ENCODE results near the gene RGS3.

RGS3 gene

GRCh38 chr9:113558632-113559502, 95.3 kb downstream of the RGS3 start:
- DNase-seq: no peak

- no peak for DNase-seq
Measured at GRCh38 chr9:113559834-113560800, 96.6 kb downstream of the RGS3 start.

- DNase-seq: no peak
Measured at GRCh38 chr9:113562653-113563381, 99.3 kb downstream of the RGS3 start.

- DNase-seq: no peak
Measured at GRCh38 chr9:113563826-113564497, 100.4 kb downstream of the RGS3 start.

- DNase-seq: no peak
Measured at GRCh38 chr9:113564498-113565237, 101.1 kb downstream of the RGS3 start.

GRCh38 chr9:113566016-113566711, 102.6 kb downstream of the RGS3 start:
- no peak for DNase-seq

- no peak for DNase-seq
Measured at GRCh38 chr9:113566712-113567071, 103.2 kb downstream of the RGS3 start.

- DNase-seq: no peak
Measured at GRCh38 chr9:113567361-113568080, 104.0 kb downstream of the RGS3 start.

GRCh38 chr9:113568081-113568435, 104.5 kb downstream of the RGS3 start:
- no peak for DNase-seq

- no peak for DNase-seq
Measured at GRCh38 chr9:113568571-113569321, 105.2 kb downstream of the RGS3 start.

- no peak for DNase-seq
Measured at GRCh38 chr9:113569472-113570060, 106.0 kb downstream of the RGS3 start.

- no peak for DNase-seq
Measured at GRCh38 chr9:113570106-113570505, 106.6 kb downstream of the RGS3 start.

- no peak for DNase-seq
Measured at GRCh38 chr9:113570749-113571711, 107.5 kb downstream of the RGS3 start.

- no peak for DNase-seq
Measured at GRCh38 chr9:113572076-113572861, 108.7 kb downstream of the RGS3 start.

GRCh38 chr9:113573046-113573958, 109.8 kb downstream of the RGS3 start:
- DNase-seq: no peak

- DNase-seq: no peak
Measured at GRCh38 chr9:113573959-113574352, 110.4 kb downstream of the RGS3 start.

All from activated CD8-positive, alpha-beta memory T cell treated with anti-CD3 and anti-CD28 coated beads, Interleukin-2, amount 50 U/mL, for 48 hours (primary cell).